SK-N-SH treated with all-trans-retinoic acid at 6 μM for 48 hours (cell line): ENCODE data around the gene ATP2B1.

ENCODE experiments used
- BACH2 ChIP-seq: fragments of 250-450 bp; sonication (Bioruptor Pico); IDR thresholded peaks from 2 replicates; pipeline ENCODE4 v1.9.0; 2021; ENCODE audit warnings: mild to moderate bottlenecking, borderline replicate concordance
- CREB5 ChIP-seq: fragments of 250-450 bp; sonication (Bioruptor Pico); IDR thresholded peaks from 2 replicates; pipeline ENCODE4 v1.5.1; 2020; ENCODE audit warnings: low read depth, mild to moderate bottlenecking, moderate library complexity
- CSRNP3 ChIP-seq: fragments of 250-450 bp; sonication (Bioruptor Pico); IDR thresholded peaks from 2 replicates; pipeline ENCODE4 v1.5.1; 2021; ENCODE audit warnings: mild to moderate bottlenecking, moderate library complexity
- ESRRG ChIP-seq: fragments of 250-450 bp; sonication (Bioruptor Pico); IDR thresholded peaks from 2 replicates; pipeline ENCODE4 v1.6.1; 2021; ENCODE audit warnings: mild to moderate bottlenecking
- OSR1 ChIP-seq: fragments of 250-450 bp; sonication (Bioruptor Pico); IDR thresholded peaks from 2 replicates; pipeline ENCODE4 v1.8.0; 2022; ENCODE audit warnings: moderate library complexity, mild to moderate bottlenecking, inconsistent platforms
- RARB ChIP-seq: fragments of 250-450 bp; sonication (Bioruptor Pico); IDR thresholded peaks from 2 replicates; pipeline ENCODE4 v1.8.0; 2021; ENCODE audit warnings: mild to moderate bottlenecking, moderate library complexity
- SNAI2 ChIP-seq: fragments of 250-450 bp; sonication (Bioruptor Pico); IDR thresholded peaks from 2 replicates; pipeline ENCODE4 v1.5.0; 2020; ENCODE audit warnings: mild to moderate bottlenecking, moderate library complexity
- ZFP30 ChIP-seq: fragments of 450-650 bp; formaldehyde crosslinking; IDR thresholded peaks from 2 replicates; pipeline ENCODE4 v1.5.0; 2022; ENCODE audit warnings: mild to moderate bottlenecking, moderate library complexity

- TF ChIP-seq BACH2 (CRISPR knock-in tag) (no peak), ZFP30 (CRISPR knock-in tag) (no peak), CSRNP3 (no peak), RARB (no peak), OSR1 (CRISPR knock-in tag) (no peak), CREB5 (CRISPR knock-in tag) (no peak), SNAI2 (CRISPR knock-in tag) (no peak), ESRRG (CRISPR knock-in tag) (no peak)
Measured at GRCh38 chr12:89673603-89674002, 35.0 kb downstream of the ATP2B1 start.
